ENCODE results near the gene TCOF1. TPM values are rescaled to one million over a fixed set of nuclear protein-coding genes. Genes with fewer than 3 reads are reported as not detected.
"Not testable (repeated sequence)": the region's sequence is repeated elsewhere in the genome, so short reads cannot be mapped to it uniquely, and the experiment has no call there.

TCOF1 gene
- total RNA-seq, 4 donors from 2014 or later: 32.1 to 64.8 (median 38.7) TPM

GRCh38 chr5:150411245-150411979 is 53.9 kb downstream of the TCOF1 start:
- 75 to 82% methylated on average over 5 of the region's 5 CpGs for WGBS, 2 donors
- no peaks in the 10 kb centered on the region for H3K27me3 ChIP-seq
- DNase-seq (ENCODE audit: low spot score in 2 of 2): peak; percentile 37 to 53
- H3K9me3 ChIP-seq: no peaks in the 10 kb centered on the region
- H3K27ac ChIP-seq: peak overlapping the region; percentile 68 to 95 (median 89)
- H3K36me3 ChIP-seq: peaks cover 0 to 13% (median 11%) of the 10 kb centered on the region in 3 donors
- H3K4me1 ChIP-seq: peaks cover 0 to 38% (median 30%) of the 10 kb centered on the region in 4 donors
- peak overlapping the region; percentile 35 to 65 (median 51) for H3K4me3 ChIP-seq
- TF ChIP-seq POLR2A (IDR thresholded peaks at IDR 0.05): no peak
- TF ChIP-seq, protein P1, sequence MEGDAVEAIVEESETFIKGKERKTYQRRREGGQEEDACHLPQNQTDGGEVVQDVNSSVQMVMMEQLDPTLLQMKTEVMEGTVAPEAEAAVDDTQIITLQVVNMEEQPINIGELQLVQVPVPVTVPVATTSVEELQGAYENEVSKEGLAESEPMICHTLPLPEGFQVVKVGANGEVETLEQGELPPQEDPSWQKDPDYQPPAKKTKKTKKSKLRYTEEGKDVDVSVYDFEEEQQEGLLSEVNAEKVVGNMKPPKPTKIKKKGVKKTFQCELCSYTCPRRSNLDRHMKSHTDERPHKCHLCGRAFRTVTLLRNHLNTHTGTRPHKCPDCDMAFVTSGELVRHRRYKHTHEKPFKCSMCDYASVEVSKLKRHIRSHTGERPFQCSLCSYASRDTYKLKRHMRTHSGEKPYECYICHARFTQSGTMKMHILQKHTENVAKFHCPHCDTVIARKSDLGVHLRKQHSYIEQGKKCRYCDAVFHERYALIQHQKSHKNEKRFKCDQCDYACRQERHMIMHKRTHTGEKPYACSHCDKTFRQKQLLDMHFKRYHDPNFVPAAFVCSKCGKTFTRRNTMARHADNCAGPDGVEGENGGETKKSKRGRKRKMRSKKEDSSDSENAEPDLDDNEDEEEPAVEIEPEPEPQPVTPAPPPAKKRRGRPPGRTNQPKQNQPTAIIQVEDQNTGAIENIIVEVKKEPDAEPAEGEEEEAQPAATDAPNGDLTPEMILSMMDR (IDR thresholded peaks at IDR 0.05): no peak
- TF ChIP-seq EP300 (IDR thresholded peaks at IDR 0.05): no peak

DNA sequence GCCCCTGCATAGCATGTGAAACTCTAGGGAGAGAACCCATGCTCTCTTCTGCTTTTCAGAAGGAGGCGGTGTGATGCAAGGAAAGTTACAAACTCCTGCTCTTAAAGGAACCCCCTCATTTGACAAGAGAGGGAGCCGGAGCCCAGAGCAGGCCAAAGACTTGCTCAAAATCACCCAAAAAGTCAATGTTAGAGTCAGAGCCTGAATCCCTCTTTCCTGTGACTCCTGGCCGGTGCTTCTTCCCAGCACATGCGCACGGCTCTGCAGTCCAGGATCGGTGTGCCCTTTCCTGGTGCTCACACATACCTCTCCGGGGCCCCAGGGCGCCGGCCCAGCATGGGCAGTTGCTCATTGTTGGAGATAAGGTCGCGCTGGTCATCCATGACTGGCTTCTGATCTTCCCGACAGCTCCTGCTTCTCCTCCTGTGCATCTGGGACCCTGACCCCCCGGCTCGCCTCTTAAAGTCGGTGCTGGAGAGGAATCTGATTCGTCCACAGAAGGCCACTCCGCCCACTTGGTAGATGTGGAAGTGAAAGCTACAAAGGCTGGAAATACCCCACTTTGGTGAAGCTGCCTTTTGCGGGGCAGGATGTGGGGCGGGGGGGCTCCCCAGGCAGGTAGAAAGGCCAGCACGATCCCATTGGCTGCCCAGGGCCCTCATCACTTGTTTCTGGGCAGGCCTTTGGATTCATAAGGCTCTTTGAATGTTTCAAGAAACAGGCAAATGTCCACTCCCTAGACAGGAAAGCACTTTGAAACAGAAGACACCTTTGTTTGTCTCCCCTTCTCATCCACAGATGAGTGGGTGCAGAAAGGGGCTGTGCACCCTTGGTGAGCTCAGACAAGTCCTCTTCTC is 55.0 kb downstream of the TCOF1 start, which contains the start of gene CD74:
CD74 (minus strand) TSS at position 592 of the 857 bp plus-strand sequence; CDS start at position 431, 161 bp downstream.
- DNase-seq (ENCODE audit: low spot score in 2 of 2): peak; percentile 63 to 83
- peak within 1 kb of the TSS; percentile 35 to 65 (median 51) for H3K4me3 ChIP-seq
- WGBS, 2 donors: 23 to 25% methylated on average over 17 to 20 of the region's 20 CpGs
- peaks cover 0 to 35% (median 28%) of the 10 kb centered on the region in 4 donors for H3K4me1 ChIP-seq
- peak within 1 kb of the TSS; percentile 68 to 95 (median 89) for H3K27ac ChIP-seq
- TF ChIP-seq POLR2A (IDR thresholded peaks at IDR 0.05) (peak in 1 of 2 donors; percentile 70), EP300 (IDR thresholded peaks at IDR 0.05) (peak in 1 of 2 donors; percentile 77)
- TF ChIP-seq, protein P1 (IDR thresholded peaks at IDR 0.05): no peak
- peaks cover 0 to 8% (median 2%) of the 10 kb centered on the region in 3 donors for H3K36me3 ChIP-seq
- H3K27me3 ChIP-seq: no peaks in the 10 kb centered on the region
- no peaks in the 10 kb centered on the region for H3K9me3 ChIP-seq

- H3K27me3 ChIP-seq: no peaks in the 10 kb centered on the region
- H3K4me3 ChIP-seq: peak overlapping the region in 2 of 4 donors; percentile 54 to 65
- peak overlapping the region; percentile 68 to 95 (median 89) for H3K27ac ChIP-seq
- no peaks in the 10 kb centered on the region for H3K9me3 ChIP-seq
- H3K36me3 ChIP-seq: peaks cover 0 to 3% (median 0%) of the 10 kb centered on the region in 3 donors
- no peak for DNase-seq (ENCODE audit: low spot score in 2 of 2)
- 59 to 66% methylated on average over 12 of the region's 12 CpGs for WGBS, 2 donors
- TF ChIP-seq EP300 (IDR thresholded peaks at IDR 0.05) (no peak), POLR2A (IDR thresholded peaks at IDR 0.05) (no peak)
- TF ChIP-seq, protein P1 (IDR thresholded peaks at IDR 0.05): no peak
- peaks cover 0 to 32% (median 24%) of the 10 kb centered on the region in 4 donors for H3K4me1 ChIP-seq
These were observed 55.8 kb downstream of the TCOF1 start for GRCh38 chr5:150413176-150413901.

- not testable (repeated sequence) for H3K36me3 ChIP-seq; DNase-seq (ENCODE audit: low spot score in 2 of 2); H3K4me3 ChIP-seq; H3K27me3 ChIP-seq; H3K9me3 ChIP-seq
- Histone ChIP-seq H3K27ac (peak overlapping the region; percentile 68 to 95 (median 89)), H3K4me1 (peaks cover 0 to 32% (median 18%) of the 10 kb centered on the region in 4 donors)
- WGBS, 2 donors: 91 to 93% methylated on average over 16 of the region's 16 CpGs
These were observed 56.6 kb downstream of the TCOF1 start for GRCh38 chr5:150413902-150414790.

Data from tibial nerve (tissue), 4 donors.